Immature natural killer cell (primary cell): ENCODE results near the gene TTLL6. TPM values are rescaled to one million over a fixed set of nuclear protein-coding genes. Genes with fewer than 3 reads are reported as not detected.
A peak's percentile ranks its signal among the peaks of the same experiment; 100 is the strongest.

ENCODE experiments used
- DNase-seq, 3 donors: peaks; one replicate each; pipeline ENCODE4 v3.0.0; 2022; ENCODE audit warnings: mixed read lengths in 1 of 3
- H3K27ac Mint-ChIP-seq, 6 donors: one replicate each; pipeline ENCODE4 v1.8.0; 2020; ENCODE audit warnings: mixed read lengths in 6 of 6, mild to moderate bottlenecking in 5 of 6, inconsistent platforms in 4 of 6, moderate library complexity in 3 of 6
- H3K27me3 Mint-ChIP-seq, 3 donors: one replicate each; pipeline ENCODE4 v1.8.0; 2020 to 2021; ENCODE audit warnings: low read depth in 3 of 3, mild to moderate bottlenecking in 3 of 3, mixed read lengths in 3 of 3, moderate library complexity in 3 of 3, inconsistent platforms in 1 of 3
- H3K36me3 Mint-ChIP-seq, 3 donors: one replicate each; pipeline ENCODE4 v1.8.0; 2020; ENCODE audit warnings: mixed read lengths in 3 of 3, inconsistent platforms in 2 of 3, mild to moderate bottlenecking in 2 of 3
- H3K4me1 Mint-ChIP-seq, 2 donors: one replicate each; pipeline ENCODE4 v1.8.0; 2020; ENCODE audit warnings: inconsistent platforms in 2 of 2, mild to moderate bottlenecking in 2 of 2, mixed read lengths in 2 of 2, moderate library complexity in 1 of 2
- H3K4me3 Mint-ChIP-seq, 5 donors: one replicate each; pipeline ENCODE4 v1.8.0; 2020; ENCODE audit warnings: mild to moderate bottlenecking in 5 of 5, mixed read lengths in 5 of 5, inconsistent platforms in 3 of 5, moderate library complexity in 3 of 5
- H3K9me3 Mint-ChIP-seq, 6 donors: one replicate each; pipeline ENCODE4 v1.8.0; 2020; ENCODE audit warnings: mild to moderate bottlenecking in 6 of 6, mixed read lengths in 6 of 6, inconsistent platforms in 4 of 6, moderate library complexity in 3 of 6
- polyA plus RNA-seq, 3 donors: library from polyadenylated mRNA; unstranded; fragments of 300-500 nt; fragmentation: Illumina TruSeq; gene quantifications; one replicate each; pipeline ENCODE4 v1.2.3, GENCODE V29; 2021

The TTLL6 gene
- polyA plus RNA-seq, 3 donors from 2014 or later, result not detected

GRCh38 chr17:48769009-48769675 lies 47.9 kb downstream of the TTLL6 start:
- Mint-ChIP-seq H3K4me1 (no peaks in the 10 kb centered on the region), H3K9me3 (no peaks in the 10 kb centered on the region), H3K27me3 (peaks cover 6 to 15% (median 8%) of the 10 kb centered on the region in 3 donors), H3K4me3 (no peak overlapping the region), H3K27ac (no peak overlapping the region), H3K36me3 (no peaks in the 10 kb centered on the region)
- DNase-seq, result no peak

- H3K4me1 Mint-ChIP-seq, result no peaks in the 10 kb centered on the region
- no peak for DNase-seq
- H3K9me3 Mint-ChIP-seq, result no peaks in the 10 kb centered on the region
- no peak overlapping the region for H3K27ac Mint-ChIP-seq
- peaks cover 5 to 7% (median 6%) of the 10 kb centered on the region in 3 donors for H3K27me3 Mint-ChIP-seq
- no peak overlapping the region for H3K4me3 Mint-ChIP-seq
- H3K36me3 Mint-ChIP-seq, result no peaks in the 10 kb centered on the region
These were observed 49.7 kb downstream of the TTLL6 start for GRCh38 chr17:48767263-48767774.

GRCh38 chr17:48761114-48761513 lies 55.9 kb downstream of the TTLL6 start:
- Mint-ChIP-seq H3K27ac (no peak overlapping the region), H3K36me3 (no peaks in the 10 kb centered on the region), H3K9me3 (no peaks in the 10 kb centered on the region), H3K4me3 (no peak overlapping the region), H3K27me3 (peaks cover 12 to 26% (median 21%) of the 10 kb centered on the region in 3 donors), H3K4me1 (no peaks in the 10 kb centered on the region)
- DNase-seq, result no peak

GRCh38 chr17:48760411-48760810 lies 56.6 kb downstream of the TTLL6 start:
- no peak for DNase-seq
- Mint-ChIP-seq H3K36me3 (no peaks in the 10 kb centered on the region), H3K4me1 (no peaks in the 10 kb centered on the region), H3K9me3 (no peaks in the 10 kb centered on the region), H3K27me3 (peaks cover 12 to 32% (median 21%) of the 10 kb centered on the region in 3 donors), H3K27ac (no peak overlapping the region), H3K4me3 (no peak overlapping the region)

- Mint-ChIP-seq H3K27me3 (peaks cover 17 to 39% (median 25%) of the 10 kb centered on the region in 3 donors), H3K27ac (no peak overlapping the region), H3K36me3 (no peaks in the 10 kb centered on the region), H3K4me1 (no peaks in the 10 kb centered on the region), H3K4me3 (no peak overlapping the region), H3K9me3 (no peaks in the 10 kb centered on the region)
- DNase-seq, result no peak
These were observed 57.7 kb downstream of the TTLL6 start for GRCh38 chr17:48759288-48759687.

- Mint-ChIP-seq H3K9me3 (peaks cover 0 to 1% (median 0%) of the 10 kb centered on the region in 6 donors), H3K4me1 (no peaks in the 10 kb centered on the region), H3K36me3 (no peaks in the 10 kb centered on the region), H3K27me3 (peaks cover 22 to 52% (median 36%) of the 10 kb centered on the region in 3 donors), H3K4me3 (no peak overlapping the region), H3K27ac (no peak overlapping the region)
- no peak for DNase-seq
These were observed 59.5 kb downstream of the TTLL6 start for GRCh38 chr17:48757524-48757961.

GRCh38 chr17:48756830-48757251 lies 60.2 kb downstream of the TTLL6 start:
- Mint-ChIP-seq H3K27ac (no peak overlapping the region), H3K36me3 (no peaks in the 10 kb centered on the region), H3K27me3 (peaks cover 26 to 53% (median 40%) of the 10 kb centered on the region in 3 donors), H3K9me3 (peaks cover 0 to 1% (median 0%) of the 10 kb centered on the region in 6 donors), H3K4me3 (no peak overlapping the region), H3K4me1 (no peaks in the 10 kb centered on the region)
- no peak for DNase-seq

- DNase-seq, result no peak
- Mint-ChIP-seq H3K27ac (no peak overlapping the region), H3K27me3 (peaks cover 33 to 59% (median 45%) of the 10 kb centered on the region in 3 donors), H3K4me3 (no peak overlapping the region), H3K4me1 (no peaks in the 10 kb centered on the region), H3K36me3 (no peaks in the 10 kb centered on the region), H3K9me3 (peaks cover 0 to 1% (median 0%) of the 10 kb centered on the region in 6 donors)
These were observed 61.7 kb downstream of the TTLL6 start for GRCh38 chr17:48755356-48755755.

GRCh38 chr17:48754500-48755261 lies 62.3 kb downstream of the TTLL6 start:
- Mint-ChIP-seq H3K27ac (no peak overlapping the region), H3K36me3 (no peaks in the 10 kb centered on the region), H3K4me3 (peak overlapping the region in 1 of 5 donors; percentile 34), H3K4me1 (no peaks in the 10 kb centered on the region), H3K27me3 (peaks cover 38 to 59% (median 49%) of the 10 kb centered on the region in 3 donors), H3K9me3 (peaks cover 0 to 1% (median 0%) of the 10 kb centered on the region in 6 donors)
- DNase-seq, result no peak

- Mint-ChIP-seq H3K27me3 (peaks cover 45 to 59% (median 50%) of the 10 kb centered on the region in 3 donors), H3K27ac (no peak overlapping the region), H3K4me3 (peak overlapping the region in 1 of 5 donors; percentile 34), H3K9me3 (peaks cover 0 to 1% (median 0%) of the 10 kb centered on the region in 6 donors), H3K4me1 (no peaks in the 10 kb centered on the region), H3K36me3 (no peaks in the 10 kb centered on the region)
- DNase-seq, result no peak
These were observed 63.1 kb downstream of the TTLL6 start for GRCh38 chr17:48753794-48754499.

- peak overlapping the region in 1 of 5 donors; percentile 9 for H3K4me3 Mint-ChIP-seq
- no peak overlapping the region for H3K27ac Mint-ChIP-seq
- no peak for DNase-seq
- H3K9me3 Mint-ChIP-seq, result peaks cover 0 to 1% (median 0%) of the 10 kb centered on the region in 6 donors
- H3K4me1 Mint-ChIP-seq, result no peaks in the 10 kb centered on the region
- H3K36me3 Mint-ChIP-seq, result no peaks in the 10 kb centered on the region
- H3K27me3 Mint-ChIP-seq, result peaks cover 47 to 68% (median 58%) of the 10 kb centered on the region in 3 donors
These were observed 64.4 kb downstream of the TTLL6 start for GRCh38 chr17:48752399-48753288.

GRCh38 chr17:48751733-48752398 lies 65.2 kb downstream of the TTLL6 start:
- peaks cover 0 to 1% (median 0%) of the 10 kb centered on the region in 6 donors for H3K9me3 Mint-ChIP-seq
- DNase-seq, result no peak
- peaks cover 42 to 70% (median 61%) of the 10 kb centered on the region in 3 donors for H3K27me3 Mint-ChIP-seq
- H3K4me1 Mint-ChIP-seq, result peaks cover 0 to 4% of the 10 kb centered on the region in 2 donors
- H3K27ac Mint-ChIP-seq, result no peak overlapping the region
- H3K36me3 Mint-ChIP-seq, result no peaks in the 10 kb centered on the region
- no peak overlapping the region for H3K4me3 Mint-ChIP-seq
